SK-N-SH (cell line): ENCODE measurements around the gene KLF16. TPM values are rescaled to one million over a fixed set of nuclear protein-coding genes. Genes with fewer than 3 reads are reported as not detected.
A peak's percentile ranks its signal among the peaks of the same experiment; 100 is the strongest.

Source experiments
- CTCF ChIA-PET: fragments of 300-600, 350-600 bp; formaldehyde crosslinking; extraction: SDS; loops from one replicate; lab custom pipeline; 2021; lab: Yijun Ruan, JAX
- POLR2A ChIA-PET: fragments of 350-600 bp; sonication (Branson Sonifier 250); formaldehyde crosslinking; extraction: SDS; loops from one replicate; lab custom pipeline; 2020; ENCODE audit warnings: antibody characterized with exemption, inconsistent platforms; lab: Yijun Ruan, JAX
- DNase-seq: peaks from one replicate; pipeline ENCODE4 v3.0.0; 2012
- H2AFZ ChIP-seq: fragments of 200-600 bp; sonication (generic); 2 replicates; pipeline ENCODE4 v1.8.1; 2016; ENCODE audit warnings: antibody characterized with exemption, mild to moderate bottlenecking, low read depth
- H3F3A ChIP-seq: fragments of 200-600 bp; sonication (generic); replicated peaks from 2 replicates; pipeline ENCODE3; 2016; ENCODE audit warnings: antibody characterized with exemption, mild to moderate bottlenecking; ENCODE audit not compliant: insufficient read depth
- H3K27ac ChIP-seq, 2 experiments: fragments of 200-500 bp in 1 of 2; fragments of 200-600 bp in 1 of 2; sonication (Bioruptor generic) in 1 of 2; sonication (generic), shearing (Covaris generic) in 1 of 2; 2 replicates each; pipeline versions ENCODE4 v1.5.1 to v1.6.1; 2014 to 2016; ENCODE audit warnings: low read depth in 2 of 2, inconsistent platforms in 1 of 2, low read length in 1 of 2, mild to moderate bottlenecking in 1 of 2, mixed read lengths in 1 of 2
- H3K27me3 ChIP-seq: fragments of 200-600 bp; sonication (generic), shearing (Covaris generic); 2 replicates; pipeline ENCODE4 v1.6.1; 2016; ENCODE audit warnings: mixed run types; ENCODE audit not compliant: insufficient read depth
- H3K36me3 ChIP-seq, 2 experiments: fragments of 200-500 bp in 1 of 2; fragments of 200-600 bp in 1 of 2; sonication (Bioruptor generic) in 1 of 2; sonication (generic) in 1 of 2; replicated peaks in 1 of 2; 2 replicates each; pipeline versions ENCODE3 to v1.5.1; 2014 to 2016; ENCODE audit warnings: low read length in 1 of 2, mild to moderate bottlenecking in 1 of 2; ENCODE audit not compliant: insufficient read depth in 2 of 2, control insufficient read depth in 1 of 2
- H3K4me1 ChIP-seq, 2 experiments: fragments of 200-500 bp in 1 of 2; fragments of 200-600 bp in 1 of 2; sonication (Bioruptor generic) in 1 of 2; sonication (generic), shearing (Covaris generic) in 1 of 2; 2 replicates each; pipeline versions ENCODE4 v1.5.1 to v1.6.1; 2014 to 2016; ENCODE audit warnings: low read depth in 1 of 2, low read length in 1 of 2, mixed run types in 1 of 2; ENCODE audit not compliant: insufficient read depth in 2 of 2, control insufficient read depth in 1 of 2
- H3K4me2 ChIP-seq: fragments of 200-600 bp; sonication (generic), shearing (Covaris generic); 2 replicates; pipeline ENCODE4 v1.6.1; 2017; ENCODE audit warnings: mixed run types
- H3K4me3 ChIP-seq, 2 experiments: fragments of 200-500 bp in 1 of 2; fragments of 200-600 bp in 1 of 2; sonication (Bioruptor generic) in 1 of 2; sonication (generic), shearing (Covaris generic) in 1 of 2; 2 replicates each; pipeline versions ENCODE4 v1.5.1 to v1.8.1; 2014 to 2016; ENCODE audit warnings: low read depth in 2 of 2, inconsistent platforms in 1 of 2, low read length in 1 of 2, mild to moderate bottlenecking in 1 of 2, mixed read lengths in 1 of 2, moderate library complexity in 1 of 2
- H3K79me2 ChIP-seq: fragments of 200-600 bp; sonication (generic); 2 replicates; pipeline ENCODE4 v1.8.1; 2017; ENCODE audit warnings: mild to moderate bottlenecking; ENCODE audit not compliant: insufficient read depth
- H3K9ac ChIP-seq: fragments of 200-600 bp; sonication (generic); 2 replicates; pipeline ENCODE4 v1.6.1; 2017; ENCODE audit warnings: mixed run types
- H3K9me2 ChIP-seq: fragments of 200-600 bp; sonication (generic); 2 replicates; pipeline ENCODE4 v1.6.1; 2017; ENCODE audit warnings: mixed run types
- H3K9me3 ChIP-seq: fragments of 200-600 bp; sonication (generic); 2 replicates; pipeline ENCODE4 v1.6.1; 2017; ENCODE audit warnings: mixed run types, mild to moderate bottlenecking, moderate library complexity
- H4K20me1 ChIP-seq: fragments of 200-600 bp; sonication (generic); 2 replicates; pipeline ENCODE4 v1.6.1; 2017; ENCODE audit warnings: mild to moderate bottlenecking, mixed run types; ENCODE audit not compliant: insufficient read depth
- CTCF ChIP-seq: fragments of 200-600 bp; sonication (generic); IDR thresholded peaks from 2 replicates; pipeline ENCODE4 v1.6.1; 2017; ENCODE audit warnings: antibody characterized with exemption, mild to moderate bottlenecking, moderate library complexity
- FOSL2 ChIP-seq: IDR thresholded peaks from 2 replicates; pipeline ENCODE4 v1.4.0; 2012; ENCODE audit warnings: low read depth, mild to moderate bottlenecking, moderate library complexity, borderline replicate concordance
- FOXJ3 ChIP-seq: sonication (generic); formaldehyde crosslinking; IDR thresholded peaks from 2 replicates; pipeline ENCODE4 v1.5.1; 2020; ENCODE audit warnings: mild to moderate bottlenecking, missing genetic modification reagents
- GABPA ChIP-seq: IDR thresholded peaks from 2 replicates; pipeline ENCODE4 v1.4.0; 2012; ENCODE audit warnings: low read depth, mild to moderate bottlenecking
- NFIC ChIP-seq: IDR thresholded peaks from 2 replicates; pipeline ENCODE4 v1.4.0; 2012; ENCODE audit warnings: borderline replicate concordance
- RCOR1 ChIP-seq: fragments of 150-350 bp; IDR thresholded peaks from 2 replicates; pipeline ENCODE4 v1.6.1; 2017; ENCODE audit warnings: antibody characterized with exemption, low read length
- REST ChIP-seq: IDR thresholded peaks from 2 replicates; pipeline ENCODE4 v1.6.1; 2012; ENCODE audit warnings: mild to moderate bottlenecking, low read depth, low read length, moderate library complexity
- SIN3A ChIP-seq: IDR thresholded peaks from 2 replicates; pipeline ENCODE4 v1.6.1; 2012; ENCODE audit warnings: low read depth, mild to moderate bottlenecking, low read length, moderate library complexity, borderline replicate concordance
- SMC3 ChIP-seq: IDR thresholded peaks from 2 replicates; pipeline ENCODE4 v1.6.1; 2012; ENCODE audit warnings: low read depth, low read length, improper control_type of control experiment
- TEAD4 ChIP-seq: IDR thresholded peaks from 2 replicates; pipeline ENCODE4 v1.4.0; 2012; ENCODE audit warnings: mild to moderate bottlenecking, borderline replicate concordance; ENCODE audit not compliant: insufficient read depth
- USF1 ChIP-seq: IDR thresholded peaks from 2 replicates; pipeline ENCODE4 v1.4.0; 2012; ENCODE audit warnings: low read depth, borderline replicate concordance
- USF2 ChIP-seq: fragments of 150-350 bp; IDR thresholded peaks from 2 replicates; pipeline ENCODE4 v1.6.1; 2017; ENCODE audit warnings: antibody characterized with exemption, low read length, low read depth, borderline replicate concordance
- YY1 ChIP-seq: IDR thresholded peaks from 2 replicates; pipeline ENCODE4 v1.4.0; 2012; ENCODE audit warnings: low read depth, mild to moderate bottlenecking
- ZBTB33 ChIP-seq: IDR thresholded peaks from 2 replicates; pipeline ENCODE4 v1.4.0; 2012; ENCODE audit warnings: low read depth, borderline replicate concordance
- WGBS: methylation state at CpG from one replicate; pipeline ENCODE4 v1.1.6; 2017; ENCODE audit warnings: low lambda C conversion rate; 5-methylcytosine and 5-hydroxymethylcytosine counted together
- polyA plus RNA-seq, 3 experiments: library from polyadenylated mRNA; depleted of rRNA; stranded (reverse); fragments of >200 nt; gene quantifications; 2 replicates each; pipeline ENCODE4 v1.2.3, GENCODE V29; 2012

Gene KLF16
- polyA plus RNA-seq, 1 of the 3 experiments (the other 2 are of a cell fraction) = 16.1 TPM

- Histone ChIP-seq H3K9me3 (no peaks in the 10 kb centered on the region), H3K27me3 (no peaks in the 10 kb centered on the region), H3K79me2 (peaks cover 25% of the 10 kb centered on the region; the same call in 1 of the 2 replicates), H3F3A (peaks cover 6% of the 10 kb centered on the region), H3K36me3 (peaks cover 15 to 44% of the 10 kb centered on the region in 2 experiments), H4K20me1 (peaks cover 14% of the 10 kb centered on the region; the same call in 1 of the 2 replicates), H3K4me2 (no peak overlapping the region), H3K9ac (no peak overlapping the region), H3K4me3 (no peak overlapping the region), H2AFZ (no peak overlapping the region), H3K9me2 (no peaks in the 10 kb centered on the region), H3K4me1 (peaks cover 0 to 7% of the 10 kb centered on the region in 2 experiments; a peak in 1 of 4 replicates), H3K27ac (no peak overlapping the region; a peak in 1 of 4 replicates)
- TF ChIP-seq SMC3 (no peak), USF2 (no peak), SIN3A (no peak), FOSL2 (no peak), CTCF (no peak), ZBTB33 (no peak), NFIC (no peak), REST (no peak), YY1 (no peak), GABPA (no peak), RCOR1 (no peak), FOXJ3 (no peak), USF1 (no peak), TEAD4 (no peak)
- CTCF ChIA-PET = interaction anchor here (0.7 to 8.1 kb wide), 5 partner anchors 17 to 151 kb away, joined by 3 to 188 read pairs (median 6); no protein-coding TSS in a partner anchor
- POLR2A ChIA-PET = no interaction called here
- DNase-seq = peak; percentile 55
- 94% methylated on average over 16 of the region's 36 CpGs for WGBS
Observed at GRCh38 chr19:1823539-1824251, 39.7 kb downstream of the KLF16 start.
